ENCODE measurements around the gene BRICD5.

BRICD5 gene

DNA sequence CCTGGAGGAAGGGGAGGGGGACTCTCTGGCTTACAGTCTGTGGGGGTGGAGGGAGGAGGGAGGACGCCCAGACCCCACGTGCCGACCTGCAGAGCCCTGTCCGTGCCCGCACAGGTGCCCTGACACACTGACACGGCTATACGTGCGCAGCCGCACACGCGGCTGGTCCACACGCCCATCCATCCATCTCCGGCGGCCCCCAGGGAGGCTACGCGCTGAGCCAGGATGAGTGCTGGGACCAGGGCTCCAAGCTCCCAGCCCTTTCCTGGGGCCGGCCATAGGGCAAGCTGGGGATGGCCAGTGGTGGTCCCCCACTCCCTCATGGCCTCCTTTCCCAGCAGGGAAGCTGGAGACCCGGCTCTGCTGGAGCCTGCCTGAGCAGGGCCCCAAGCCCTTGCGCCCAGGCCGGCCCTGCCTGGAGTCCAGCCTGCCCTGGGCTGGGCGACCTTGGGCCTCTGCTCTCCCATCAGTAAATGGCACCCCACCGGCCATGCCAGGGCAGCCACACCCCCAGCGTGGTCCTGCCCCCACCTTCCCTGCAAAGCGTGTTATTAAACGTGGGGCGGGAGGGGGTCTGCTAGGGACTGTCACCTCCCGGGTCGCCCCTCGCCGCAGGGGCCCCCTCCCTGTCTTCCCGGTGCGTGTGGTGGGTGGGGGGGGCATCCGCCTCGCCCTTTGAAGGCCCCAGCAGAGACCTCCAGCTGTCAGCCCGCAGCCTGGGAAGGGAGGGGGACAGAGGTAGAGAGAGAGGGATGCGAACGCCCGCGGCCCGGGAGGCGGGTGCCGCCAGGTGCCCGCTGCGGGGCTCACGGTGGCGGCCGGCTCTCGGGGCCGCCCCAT is 15.1 kb downstream of the BRICD5 start:
- CTCF ChIA-PET = interaction anchor here (1.6 to 2.1 kb wide), 4 partner anchors 8 to 56 kb away, joined by 3 to 10 read pairs (median 6); partner anchors contain the start of gene ECI1
- POLR2A ChIA-PET = interaction anchor here (1.3 to 1.9 kb wide), 2 partner anchors 40 to 41 kb away, joined by 5 to 11 read pairs; partner anchors contain the start of gene TRAF7
- H3K4me3 ChIP-seq (ENCODE audit: low read depth, low read length) = no peak overlapping the region
- TF ChIP-seq, protein P1, sequence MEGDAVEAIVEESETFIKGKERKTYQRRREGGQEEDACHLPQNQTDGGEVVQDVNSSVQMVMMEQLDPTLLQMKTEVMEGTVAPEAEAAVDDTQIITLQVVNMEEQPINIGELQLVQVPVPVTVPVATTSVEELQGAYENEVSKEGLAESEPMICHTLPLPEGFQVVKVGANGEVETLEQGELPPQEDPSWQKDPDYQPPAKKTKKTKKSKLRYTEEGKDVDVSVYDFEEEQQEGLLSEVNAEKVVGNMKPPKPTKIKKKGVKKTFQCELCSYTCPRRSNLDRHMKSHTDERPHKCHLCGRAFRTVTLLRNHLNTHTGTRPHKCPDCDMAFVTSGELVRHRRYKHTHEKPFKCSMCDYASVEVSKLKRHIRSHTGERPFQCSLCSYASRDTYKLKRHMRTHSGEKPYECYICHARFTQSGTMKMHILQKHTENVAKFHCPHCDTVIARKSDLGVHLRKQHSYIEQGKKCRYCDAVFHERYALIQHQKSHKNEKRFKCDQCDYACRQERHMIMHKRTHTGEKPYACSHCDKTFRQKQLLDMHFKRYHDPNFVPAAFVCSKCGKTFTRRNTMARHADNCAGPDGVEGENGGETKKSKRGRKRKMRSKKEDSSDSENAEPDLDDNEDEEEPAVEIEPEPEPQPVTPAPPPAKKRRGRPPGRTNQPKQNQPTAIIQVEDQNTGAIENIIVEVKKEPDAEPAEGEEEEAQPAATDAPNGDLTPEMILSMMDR (IDR thresholded peaks at IDR 0.05; ENCODE audit: insufficient read depth, low read length, missing control alignments) = no peak
- no peak for DNase-seq (ENCODE audit: low read depth, low spot score)

DNA sequence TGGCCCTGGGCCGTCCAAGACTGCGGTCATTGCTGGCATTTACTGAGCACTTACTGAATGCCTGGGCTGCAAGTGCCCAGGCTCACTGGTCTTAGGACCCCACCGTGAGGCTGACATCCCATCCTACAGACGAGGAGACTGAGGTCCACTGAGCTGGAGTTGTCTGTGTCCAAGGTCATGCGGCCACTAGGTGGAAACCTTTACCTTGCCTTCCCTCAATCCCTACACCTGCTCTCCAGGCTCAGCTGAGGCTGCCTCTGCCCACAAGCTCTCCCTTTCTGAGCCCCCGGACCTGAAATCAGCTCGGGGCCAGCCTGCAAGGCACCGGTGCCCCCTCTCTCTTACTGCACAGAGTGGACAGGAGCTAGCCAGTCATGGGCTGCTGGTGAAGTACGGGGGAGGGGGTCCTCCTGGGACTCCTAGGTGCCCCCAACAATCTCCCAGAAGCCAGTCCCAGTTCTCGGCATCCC is 15.8 kb downstream of the BRICD5 start:
- H3K4me3 ChIP-seq (ENCODE audit: low read depth, low read length) = no peak overlapping the region
- TF ChIP-seq, protein P1 (IDR thresholded peaks at IDR 0.05; ENCODE audit: insufficient read depth, low read length, missing control alignments) = peak; percentile 28
- no peak for DNase-seq (ENCODE audit: low read depth, low spot score)
- CTCF ChIA-PET = interaction anchor here (1.6 to 2.1 kb wide), 4 partner anchors 9 to 57 kb away, joined by 3 to 10 read pairs (median 6); partner anchors contain the start of gene ECI1
- POLR2A ChIA-PET = interaction anchor here (0.6 to 1.9 kb wide), 2 partner anchors 11 to 40 kb away, joined by 3 to 11 read pairs; partner anchors contain the start of gene TRAF7

DNA sequence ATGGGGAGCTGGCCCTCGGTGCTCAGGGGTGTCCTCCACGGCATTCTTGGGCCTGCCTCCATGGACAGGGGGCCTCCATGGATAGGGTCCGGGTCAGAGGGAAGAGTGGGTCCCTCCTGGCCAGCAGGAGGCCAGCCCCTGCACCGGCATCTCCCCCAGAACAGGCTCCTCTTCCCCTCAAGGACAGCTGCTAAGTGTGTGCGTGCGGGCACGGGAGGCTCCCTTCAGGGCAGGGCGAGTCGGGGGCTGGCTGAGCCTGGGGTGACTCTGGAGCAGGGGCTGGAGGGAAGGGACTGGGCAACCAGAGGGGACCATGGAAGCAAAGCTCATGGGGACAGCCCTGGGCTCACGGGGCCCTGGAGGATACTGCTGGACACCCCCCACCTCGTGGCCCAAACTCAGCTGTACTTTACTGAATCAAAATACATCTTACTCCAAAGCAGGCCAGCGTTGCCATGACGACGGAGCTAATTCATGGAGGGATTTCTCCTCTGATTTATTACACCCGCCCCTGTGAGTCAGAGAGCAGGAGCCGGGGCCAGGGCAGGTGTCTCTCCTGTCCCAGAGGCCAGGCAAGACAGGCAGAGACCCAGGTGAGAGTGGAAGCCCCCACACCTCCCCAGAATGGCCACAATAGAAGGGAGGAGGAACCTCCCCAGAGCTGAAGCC is 16.4 kb downstream of the BRICD5 start:
- POLR2A ChIA-PET = interaction anchor here (0.6 to 1.9 kb wide), 2 partner anchors 11 to 39 kb away, joined by 3 to 11 read pairs; partner anchors contain the start of gene TRAF7
- DNase-seq (ENCODE audit: low read depth, low spot score) = no peak
- TF ChIP-seq, protein P1 (IDR thresholded peaks at IDR 0.05; ENCODE audit: insufficient read depth, low read length, missing control alignments) = no peak

DNA sequence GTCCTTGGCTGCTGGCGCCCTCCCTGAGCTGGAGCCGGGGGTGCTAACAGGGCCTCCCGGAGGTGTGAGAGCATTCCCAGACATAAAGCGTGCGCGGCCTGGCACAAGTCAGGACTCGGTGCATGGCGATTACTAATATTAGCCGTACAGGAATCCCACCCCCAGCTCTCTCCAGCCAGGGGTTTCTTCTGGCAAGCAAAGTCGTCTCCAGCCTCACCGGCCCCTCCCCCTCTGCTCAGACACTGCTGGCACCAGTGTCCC is 19.3 kb downstream of the BRICD5 start:
- ChIA-PET POLR2A (no interaction called here), CTCF (no interaction called here)
- TF ChIP-seq, protein P1 (IDR thresholded peaks at IDR 0.05; ENCODE audit: insufficient read depth, low read length, missing control alignments) = no peak
- no peak for DNase-seq (ENCODE audit: low read depth, low spot score)
- H3K4me3 ChIP-seq (ENCODE audit: low read depth, low read length) = no peak overlapping the region

More for the DNA sequence above, 16.4 kb downstream of the BRICD5 start:
- H3K4me3 ChIP-seq (ENCODE audit: low read depth, low read length) = no peak overlapping the region
- CTCF ChIA-PET = interaction anchor here (1.6 to 2.1 kb wide), 4 partner anchors 9 to 57 kb away, joined by 3 to 10 read pairs (median 6); partner anchors contain the start of gene ECI1

DNA sequence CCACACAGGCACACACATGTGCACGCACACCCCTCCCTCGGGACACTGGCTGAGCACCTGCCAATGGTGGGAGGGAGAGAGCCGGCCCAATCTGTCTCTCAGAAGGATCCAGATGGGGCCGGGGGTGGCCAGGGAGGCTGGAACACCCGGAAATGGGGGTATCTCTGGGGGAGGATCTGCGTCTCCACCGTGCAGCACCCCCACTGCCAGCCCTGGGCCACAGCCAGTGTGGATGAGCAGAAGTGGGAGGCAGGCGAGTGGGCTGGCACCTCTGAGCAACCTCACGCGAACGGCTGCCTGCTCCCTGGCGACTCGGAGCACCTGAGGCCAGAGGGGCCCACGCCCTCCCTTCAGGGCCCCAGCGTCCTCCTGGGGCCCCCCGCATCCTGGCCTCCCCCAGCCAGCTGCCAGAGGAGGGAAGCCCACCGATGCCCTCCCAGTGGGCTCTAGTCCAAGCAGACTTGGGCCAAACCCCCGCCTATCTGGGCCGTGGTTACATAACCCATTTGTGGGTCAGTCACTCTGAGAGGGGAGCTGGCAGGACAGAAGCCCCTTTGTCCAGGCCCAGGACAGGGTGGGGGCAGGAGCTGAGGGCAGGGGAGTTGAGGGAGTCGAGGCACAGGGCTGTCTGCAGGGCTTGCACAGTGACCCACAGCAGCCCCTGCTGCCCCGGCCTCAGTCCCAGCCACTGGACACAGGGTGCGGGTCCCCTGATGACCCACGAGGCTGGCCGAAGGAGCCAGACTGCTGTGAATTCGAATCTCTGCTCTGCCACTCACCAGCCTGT is 19.8 kb downstream of the BRICD5 start:
- ChIA-PET CTCF (no interaction called here), POLR2A (interaction anchor here (1.0 kb wide), 2 partner anchors 35 to 226 kb away, joined by 3 read pairs; partner anchors contain the start of genes RPS2 and TRAF7)
- no peak overlapping the region for H3K4me3 ChIP-seq (ENCODE audit: low read depth, low read length)
- no peak for DNase-seq (ENCODE audit: low read depth, low spot score)
- TF ChIP-seq, protein P1 (IDR thresholded peaks at IDR 0.05; ENCODE audit: insufficient read depth, low read length, missing control alignments) = no peak
